PC-9 (cell line): ENCODE results near the gene CHURC1. TPM values are rescaled to one million over a fixed set of nuclear protein-coding genes. Genes with fewer than 3 reads are reported as not detected.

Experiments used
- BruUV-seq: library from RNA; stranded (reverse); fragments of 400-500 nt; replicated peaks from 2 replicates; lab custom pipeline; 2021; lab: Mats Ljungman, UMichigan
- CTCF ChIA-PET: fragments of 300-600 bp; sonication (Branson Sonifier 250); formaldehyde crosslinking; loops from one replicate; lab custom pipeline; 2022; ENCODE audit warnings: antibody characterized with exemption; lab: Charles Lee
- POLR2A ChIA-PET: fragments of 300-600 bp; sonication (Branson Sonifier 250); formaldehyde crosslinking; loops from one replicate; lab custom pipeline; 2022; ENCODE audit warnings: antibody characterized with exemption; ENCODE audit not compliant: unreplicated experiment; lab: Charles Lee
- DNase-seq, 2 experiments: peaks; one replicate each; pipeline versions ENCODE4 v3.0.0 to v3.0.0-alpha.2; 2015 to 2022; ENCODE audit warnings: mixed read lengths in 1 of 2
- H2AFZ ChIP-seq: fragments of 200-600 bp; sonication (generic); 2 replicates; pipeline ENCODE4 v1.8.1; 2017; ENCODE audit warnings: antibody characterized with exemption
- H3F3A ChIP-seq: fragments of 200-600 bp; sonication (generic); 2 replicates; pipeline ENCODE4 v1.8.1; 2017; ENCODE audit warnings: antibody characterized with exemption, mild to moderate bottlenecking, low read depth; ENCODE audit not compliant: insufficient read depth
- H3K27ac ChIP-seq: fragments of 200-600 bp; sonication (generic); 2 replicates; pipeline ENCODE4 v1.6.1; 2016; ENCODE audit warnings: mixed run types
- H3K27me3 ChIP-seq: fragments of 200-600 bp; sonication (generic); 2 replicates; pipeline ENCODE4 v1.6.1; 2016; ENCODE audit warnings: low read depth, mixed run types; ENCODE audit not compliant: insufficient read depth
- H3K36me3 ChIP-seq: fragments of 200-600 bp; sonication (generic); 2 replicates; pipeline ENCODE4 v1.6.1; 2016; ENCODE audit warnings: low read depth, mixed run types
- H3K4me1 ChIP-seq: fragments of 200-600 bp; sonication (generic); replicated peaks from 2 replicates; pipeline ENCODE4 v1.6.1; 2016; ENCODE audit warnings: mixed run types; ENCODE audit not compliant: insufficient read depth
- H3K4me2 ChIP-seq: fragments of 200-600 bp; sonication (generic); 2 replicates; pipeline ENCODE4 v1.6.1; 2017; ENCODE audit warnings: mixed run types
- H3K4me3 ChIP-seq: fragments of 200-600 bp; sonication (generic); 2 replicates; pipeline ENCODE4 v1.6.1; 2016; ENCODE audit warnings: mixed run types
- H3K79me2 ChIP-seq: fragments of 200-600 bp; sonication (generic); 2 replicates; pipeline ENCODE4 v1.6.1; 2017; ENCODE audit warnings: low read depth, mixed run types
- H3K9me2 ChIP-seq: fragments of 200-600 bp; sonication (generic); 2 replicates; pipeline ENCODE4 v1.8.1; 2017; ENCODE audit warnings: mild to moderate bottlenecking; ENCODE audit not compliant: insufficient read depth
- H3K9me3 ChIP-seq: fragments of 200-600 bp; sonication (generic); 2 replicates; pipeline ENCODE4 v1.8.1; 2016; ENCODE audit warnings: low read depth; ENCODE audit not compliant: insufficient read depth
- H4K20me1 ChIP-seq: fragments of 200-600 bp; sonication (generic); 2 replicates; pipeline ENCODE4 v1.8.1; 2017; ENCODE audit not compliant: insufficient read depth
- EZH2 ChIP-seq: fragments of 200-600 bp; sonication (generic); IDR thresholded peaks from 2 replicates; pipeline ENCODE4 v1.8.0; 2017; ENCODE audit warnings: antibody characterized with exemption, low read depth
- intact Hi-C: fragments of 100-400 bp; cut with micrococcal nuclease; formaldehyde crosslinking; loops from one replicate; pipeline ENCODE4 v1.10.0; 2022; ENCODE audit not compliant: unreplicated experiment
- total RNA-seq: library from RNA; stranded (reverse); gene quantifications from 2 replicates; pipeline ENCODE4 v1.2.3, GENCODE V29; 2021
- TF ChIP-seq, protein P1 (sequence below): fragments of 200-600 bp; sonication (generic); conservative IDR thresholded peaks from 2 replicates; pipeline ENCODE4 v1.6.1; 2017; ENCODE audit warnings: mixed run types, antibody characterized with exemption, mild to moderate bottlenecking, moderate library complexity

Gene CHURC1
- total RNA-seq, 1 experiment from 2014 or later: 91.8 TPM

DNA sequence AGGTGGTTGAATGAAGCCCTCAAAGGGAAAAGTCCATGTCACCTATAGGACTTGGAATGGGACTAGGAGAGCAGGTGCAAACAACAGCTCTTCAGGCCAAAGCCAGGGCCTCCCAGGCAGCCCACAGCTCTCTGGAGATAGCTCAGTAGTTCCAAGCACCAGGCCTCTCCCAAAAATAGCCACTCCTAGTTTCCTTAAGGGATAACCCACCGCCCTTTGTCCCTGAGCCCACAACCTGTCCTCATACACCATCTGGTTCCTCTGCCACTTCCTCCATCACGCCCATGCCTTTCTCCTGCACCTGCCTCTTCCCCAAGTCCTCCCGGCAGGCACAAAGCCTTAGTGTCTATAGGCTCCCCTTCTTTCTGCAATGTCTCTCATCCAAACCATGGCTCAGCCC, 55.8 kb downstream of the CHURC1 start:
- no peak for TF ChIP-seq EZH2
- TF ChIP-seq, protein P1, sequence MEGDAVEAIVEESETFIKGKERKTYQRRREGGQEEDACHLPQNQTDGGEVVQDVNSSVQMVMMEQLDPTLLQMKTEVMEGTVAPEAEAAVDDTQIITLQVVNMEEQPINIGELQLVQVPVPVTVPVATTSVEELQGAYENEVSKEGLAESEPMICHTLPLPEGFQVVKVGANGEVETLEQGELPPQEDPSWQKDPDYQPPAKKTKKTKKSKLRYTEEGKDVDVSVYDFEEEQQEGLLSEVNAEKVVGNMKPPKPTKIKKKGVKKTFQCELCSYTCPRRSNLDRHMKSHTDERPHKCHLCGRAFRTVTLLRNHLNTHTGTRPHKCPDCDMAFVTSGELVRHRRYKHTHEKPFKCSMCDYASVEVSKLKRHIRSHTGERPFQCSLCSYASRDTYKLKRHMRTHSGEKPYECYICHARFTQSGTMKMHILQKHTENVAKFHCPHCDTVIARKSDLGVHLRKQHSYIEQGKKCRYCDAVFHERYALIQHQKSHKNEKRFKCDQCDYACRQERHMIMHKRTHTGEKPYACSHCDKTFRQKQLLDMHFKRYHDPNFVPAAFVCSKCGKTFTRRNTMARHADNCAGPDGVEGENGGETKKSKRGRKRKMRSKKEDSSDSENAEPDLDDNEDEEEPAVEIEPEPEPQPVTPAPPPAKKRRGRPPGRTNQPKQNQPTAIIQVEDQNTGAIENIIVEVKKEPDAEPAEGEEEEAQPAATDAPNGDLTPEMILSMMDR: no peak
- intact Hi-C loops: loop anchor here (1.0 to 5.0 kb wide), 3 partner anchors 9 to 468 kb away; partner anchors contain the start of genes ZBTB1 and ZBTB25
- BruUV-seq: no TSS peak
- H4K20me1 ChIP-seq: no peaks in the 10 kb centered on the region
- H3K4me1 ChIP-seq: peaks cover 64% of the 10 kb centered on the region
- 0 out of 2 replicates have a peak, but pooled peaks cover 3% of the 10 kb centered on the region for H3K36me3 ChIP-seq
- H3F3A ChIP-seq: peaks cover 49% of the 10 kb centered on the region
- H2AFZ ChIP-seq: no peak overlapping the region
- ChIA-PET CTCF (interaction anchor here (0.6 to 0.7 kb wide), 3 partner anchors 29 to 299 kb away, joined by 3 read pairs; no protein-coding TSS in a partner anchor), POLR2A (interaction anchor here (0.6 to 0.7 kb wide), 2 partner anchors 19 to 429 kb away, joined by 4 read pairs; partner anchors contain the start of gene HSPA2)
- DNase-seq: no peak
- H3K27me3 ChIP-seq: no peaks in the 10 kb centered on the region
- H3K9me2 ChIP-seq: no peaks in the 10 kb centered on the region
- H3K9me3 ChIP-seq: no peaks in the 10 kb centered on the region
- H3K79me2 ChIP-seq: peaks cover 66% of the 10 kb centered on the region
- H3K4me3 ChIP-seq: peak overlapping the region; percentile 68; the same call in 1 of the 2 replicates
- H3K4me2 ChIP-seq: peak overlapping the region; percentile 76
- H3K27ac ChIP-seq: peak overlapping the region; percentile 79

DNA sequence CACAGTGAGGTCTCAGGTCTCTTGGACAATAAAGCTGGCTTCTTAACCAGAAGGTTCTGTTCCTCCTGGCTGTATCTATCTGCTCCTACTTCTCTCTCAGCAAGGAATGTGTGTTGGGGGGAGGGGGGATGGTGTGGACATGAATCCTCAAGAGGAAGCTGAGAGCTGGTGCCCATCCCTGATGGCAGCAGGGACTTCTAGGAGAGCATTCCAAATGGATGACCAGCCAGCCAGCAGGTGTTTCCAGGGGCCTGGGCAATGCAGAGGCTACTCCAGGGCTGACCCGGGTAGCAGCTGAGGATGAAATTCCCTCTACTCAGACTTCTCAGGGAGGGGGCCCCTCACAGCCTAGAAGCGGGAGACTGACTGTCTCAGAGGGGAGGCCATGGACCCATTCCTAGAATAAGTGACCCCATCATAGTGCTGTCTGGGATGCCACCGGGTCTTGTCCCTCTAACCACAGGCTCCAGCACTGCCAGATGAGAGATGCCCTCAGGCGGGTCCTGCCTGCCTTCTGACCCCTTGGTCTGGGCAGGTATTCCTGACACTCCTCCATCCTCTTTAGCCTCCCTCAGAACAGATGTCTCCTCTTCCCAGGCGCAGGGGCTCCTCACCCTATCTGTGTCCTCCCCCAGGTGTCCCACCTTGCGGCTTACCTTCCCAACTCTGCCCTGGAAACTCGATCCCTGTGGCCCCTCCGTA, 56.7 kb downstream of the CHURC1 start:
- intact Hi-C loops: loop anchor here (1.0 to 5.0 kb wide), 4 partner anchors 10 to 469 kb away; partner anchors contain the start of genes GPX2, ZBTB1 and ZBTB25
- peaks cover 55% of the 10 kb centered on the region for H3K4me1 ChIP-seq
- no peaks in the 10 kb centered on the region for H3K27me3 ChIP-seq
- no peaks in the 10 kb centered on the region for H4K20me1 ChIP-seq
- CTCF ChIA-PET: interaction anchor here (0.6 to 0.7 kb wide), 2 partner anchors 43 to 300 kb away, joined by 3 read pairs; no protein-coding TSS in a partner anchor
- H3F3A ChIP-seq: peaks cover 46% of the 10 kb centered on the region
- no peaks in the 10 kb centered on the region for H3K9me2 ChIP-seq
- peak overlapping the region; percentile 79 for H3K27ac ChIP-seq
- TF ChIP-seq, protein P1: no peak
- TF ChIP-seq EZH2: no peak
- BruUV-seq: no TSS peak
- DNase-seq: peak; percentile 88 to 96
- peaks cover 57% of the 10 kb centered on the region for H3K79me2 ChIP-seq
- 0 out of 2 replicates have a peak, but pooled peaks cover 3% of the 10 kb centered on the region for H3K36me3 ChIP-seq
- POLR2A ChIA-PET: interaction anchor here (0.6 kb wide), 1 partner anchor 28 kb away, joined by 3 read pairs; the partner anchor contains the start of gene GPX2
- H3K4me2 ChIP-seq: peak overlapping the region; percentile 76
- no peaks in the 10 kb centered on the region for H3K9me3 ChIP-seq
- H2AFZ ChIP-seq: peak overlapping the region; percentile 76
- peak overlapping the region; percentile 68 for H3K4me3 ChIP-seq

- no peaks in the 10 kb centered on the region for H3K9me2 ChIP-seq
- TF ChIP-seq EZH2: no peak
- TF ChIP-seq, protein P1: no peak
- H3K4me3 ChIP-seq: peak overlapping the region; percentile 68
- peak overlapping the region; percentile 76 for H2AFZ ChIP-seq
- POLR2A ChIA-PET: no interaction called here
- CTCF ChIA-PET: no interaction called here
- peak overlapping the region; percentile 76 for H3K4me2 ChIP-seq
- no TSS peak for BruUV-seq
- H3K36me3 ChIP-seq: 0 out of 2 replicates have a peak, but pooled peaks cover 3% of the 10 kb centered on the region
- peaks cover 49% of the 10 kb centered on the region for H3K4me1 ChIP-seq
- H3K27me3 ChIP-seq: no peaks in the 10 kb centered on the region
- H3K9me3 ChIP-seq: no peaks in the 10 kb centered on the region
- no peaks in the 10 kb centered on the region for H4K20me1 ChIP-seq
- H3K79me2 ChIP-seq: peaks cover 53% of the 10 kb centered on the region
- H3K27ac ChIP-seq: peak overlapping the region; percentile 79
- H3F3A ChIP-seq: peaks cover 43% of the 10 kb centered on the region
- intact Hi-C loops: loop anchor here (1.0 to 5.0 kb wide), 3 partner anchors 29 to 469 kb away; partner anchors contain the start of genes GPX2, ZBTB1 and ZBTB25
- peak in 1 of 2 experiments; percentile 19 for DNase-seq
These were observed 57.3 kb downstream of the CHURC1 start for GRCh38 chr14:64971491-64971942.
